Thymus (tissue), 11 donors: ENCODE results near the gene BCL11A. TPM values are rescaled to one million over a fixed set of nuclear protein-coding genes. Genes with fewer than 3 reads are reported as not detected.

Source experiments
- DNase-seq, 9 donors: peaks; one replicate each; pipeline ENCODE4 v3.0.0-alpha.2; 2013; ENCODE audit warnings: low spot score in 9 of 9, low read depth in 6 of 9, missing footprints in 1 of 9
- H3K27ac ChIP-seq, 2 donors: one replicate each; pipeline ENCODE4 v1.5.1; 2013; ENCODE audit warnings: control low read depth in 1 of 2, low read depth in 1 of 2, low read length in 1 of 2, mild to moderate bottlenecking in 1 of 2, moderate library complexity in 1 of 2
- H3K27me3 ChIP-seq, 2 donors: one replicate each; pipeline ENCODE4 v1.5.1; 2013; ENCODE audit warnings: low read length in 1 of 2; ENCODE audit not compliant: control insufficient read depth in 2 of 2, insufficient read depth in 1 of 2
- H3K36me3 ChIP-seq, 2 donors: one replicate each; pipeline ENCODE4 v1.5.1; 2013; ENCODE audit warnings: low read length in 1 of 2, mild to moderate bottlenecking in 1 of 2, moderate library complexity in 1 of 2; ENCODE audit not compliant: control insufficient read depth in 2 of 2, insufficient read depth in 2 of 2
- H3K4me1 ChIP-seq, 2 donors: one replicate each; pipeline ENCODE4 v1.5.1; 2013; ENCODE audit warnings: low read length in 2 of 2; ENCODE audit not compliant: control insufficient read depth in 2 of 2, insufficient read depth in 2 of 2
- H3K4me3 ChIP-seq, 2 donors: one replicate each; pipeline ENCODE4 v1.5.1; 2013; ENCODE audit warnings: low read length in 2 of 2, control low read depth in 1 of 2, mild to moderate bottlenecking in 1 of 2
- H3K9me3 ChIP-seq, 2 donors: one replicate each; pipeline ENCODE4 v1.5.1; 2013; ENCODE audit warnings: low read length in 1 of 2, mild to moderate bottlenecking in 1 of 2; ENCODE audit not compliant: control insufficient read depth in 2 of 2, insufficient read depth in 1 of 2
- WGBS: extraction: QIAGEN DNeasy Blood & Tissue Kit; methylation state at CpG from one replicate; pipeline ENCODE4 v1.1.7; 2013; 5-methylcytosine and 5-hydroxymethylcytosine counted together
- polyA plus RNA-seq: library from polyadenylated mRNA; stranded (reverse); fragments of 200-250 nt; gene quantifications from one replicate; pipeline ENCODE4 v1.2.3, GENCODE V29; 2013
- total RNA-seq: library from RNA; stranded (reverse); fragments of 120-200 nt; gene quantifications from one replicate; pipeline ENCODE4 v1.2.4, GENCODE V29; 2013
- donor health status: healthy.

BCL11A gene
- total and polyA plus RNA-seq, 2 donors = 27.9 to 33.6 TPM

DNA sequence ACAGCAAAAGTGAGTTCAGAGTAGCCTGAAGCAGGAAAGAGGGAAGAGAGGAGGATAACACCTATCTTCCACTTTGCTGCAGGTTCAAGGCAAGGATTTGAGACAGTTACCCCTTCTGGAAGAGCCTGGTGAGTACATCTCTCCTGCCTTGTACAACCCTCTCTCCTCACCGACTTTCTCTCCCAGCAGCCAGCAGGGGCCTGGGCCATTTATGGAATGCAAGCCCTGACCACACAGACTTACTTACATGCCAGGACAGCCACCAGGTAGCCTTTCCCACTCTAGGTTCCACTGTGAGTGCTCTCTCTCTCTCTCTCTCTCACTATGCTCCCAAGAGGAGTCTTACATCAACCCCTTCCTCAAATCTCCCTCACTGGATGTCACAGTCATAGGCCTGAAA lies 57.0 kb downstream of the BCL11A start:
- H3K4me1 ChIP-seq = peaks cover 10 to 30% of the 10 kb centered on the region in 2 donors
- no peak overlapping the region for H3K27ac ChIP-seq
- WGBS = 90% methylated on average over 1 of the region's 1 CpG
- no peak overlapping the region for H3K4me3 ChIP-seq
- no peak for DNase-seq
- H3K27me3 ChIP-seq = no peaks in the 10 kb centered on the region
- H3K36me3 ChIP-seq = peaks cover 24 to 81% of the 10 kb centered on the region in 2 donors
- no peaks in the 10 kb centered on the region for H3K9me3 ChIP-seq

DNA sequence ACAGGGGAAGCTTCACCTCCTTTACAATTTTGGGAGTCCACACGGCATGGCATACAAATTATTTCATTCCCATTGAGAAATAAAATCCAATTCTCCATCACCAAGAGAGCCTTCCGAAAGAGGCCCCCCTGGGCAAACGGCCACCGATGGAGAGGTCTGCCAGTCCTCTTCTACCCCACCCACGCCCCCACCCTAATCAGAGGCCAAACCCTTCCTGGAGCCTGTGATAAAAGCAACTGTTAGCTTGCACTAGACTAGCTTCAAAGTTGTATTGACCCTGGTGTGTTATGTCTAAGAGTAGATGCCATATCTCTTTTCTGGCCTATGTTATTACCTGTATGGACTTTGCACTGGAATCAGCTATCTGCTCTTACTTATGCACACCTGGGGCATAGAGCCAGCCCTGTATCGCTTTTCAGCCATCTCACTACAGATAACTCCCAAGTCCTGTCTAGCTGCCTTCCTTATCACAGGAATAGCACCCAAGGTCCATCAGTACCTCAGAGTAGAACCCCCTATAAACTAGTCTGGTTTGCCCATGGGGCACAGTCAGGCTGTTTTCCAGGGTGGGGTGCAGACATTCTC lies 58.3 kb downstream of the BCL11A start:
- DNase-seq = no peak
- 97% methylated on average over 6 of the region's 6 CpGs for WGBS
- H3K9me3 ChIP-seq = no peaks in the 10 kb centered on the region
- peaks cover 4 to 19% of the 10 kb centered on the region in 2 donors for H3K4me1 ChIP-seq
- H3K4me3 ChIP-seq = no peak overlapping the region
- no peaks in the 10 kb centered on the region for H3K27me3 ChIP-seq
- no peak overlapping the region for H3K27ac ChIP-seq
- H3K36me3 ChIP-seq = peaks cover 23 to 70% of the 10 kb centered on the region in 2 donors

DNA sequence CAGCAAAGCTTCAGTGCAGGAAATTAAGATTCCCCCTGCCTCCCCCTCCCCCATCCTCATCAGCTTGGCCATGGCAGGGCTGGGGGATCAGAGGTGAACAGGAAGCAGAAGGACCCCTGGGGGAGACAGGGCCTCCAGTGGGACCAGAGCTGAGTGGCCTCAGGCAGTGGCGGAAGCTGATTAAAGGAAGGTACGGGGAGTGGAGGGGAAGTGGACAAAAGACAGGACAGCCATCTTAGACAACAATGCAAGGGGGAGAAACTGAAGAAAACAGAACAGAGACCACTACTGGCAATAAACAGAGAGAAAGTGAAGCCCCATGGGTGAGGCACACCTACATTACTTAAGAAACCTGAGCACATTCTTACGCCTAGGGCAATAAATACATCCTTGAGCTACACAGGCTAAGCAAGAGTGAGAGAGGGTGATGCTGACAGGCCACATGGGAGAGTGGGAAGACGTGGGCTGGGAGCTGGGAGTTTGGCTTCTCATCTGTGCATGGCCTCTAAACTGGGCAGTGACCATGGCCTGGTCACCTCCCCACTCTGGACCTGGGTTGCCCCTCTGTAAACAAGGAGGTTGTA lies 59.6 kb downstream of the BCL11A start:
- 96% methylated on average over 4 of the region's 4 CpGs for WGBS
- no peak for DNase-seq
- peaks cover 14 to 57% of the 10 kb centered on the region in 2 donors for H3K36me3 ChIP-seq
- H3K9me3 ChIP-seq = no peaks in the 10 kb centered on the region
- H3K4me3 ChIP-seq = no peak overlapping the region
- peaks cover under 1 to 7% of the 10 kb centered on the region in 2 donors for H3K4me1 ChIP-seq
- no peak overlapping the region for H3K27ac ChIP-seq
- H3K27me3 ChIP-seq = no peaks in the 10 kb centered on the region

DNA sequence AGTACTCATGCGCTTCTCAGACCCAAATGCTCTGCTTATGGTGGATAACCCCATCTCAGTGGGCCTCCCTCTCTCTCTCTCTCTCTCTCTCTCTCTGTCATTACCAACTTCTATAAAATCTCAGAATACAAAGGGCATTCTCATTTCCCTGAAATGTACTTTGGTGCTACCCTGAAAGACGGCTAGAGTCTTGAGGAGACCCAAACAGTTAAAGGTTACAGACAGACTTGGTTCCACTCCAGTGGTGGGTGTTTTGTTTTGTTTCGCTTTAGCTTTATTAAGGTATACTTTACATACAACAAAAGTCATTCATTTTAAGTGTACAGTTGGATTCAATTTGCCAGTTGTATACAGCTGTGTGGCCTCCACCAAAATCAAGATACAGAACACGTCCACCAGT lies 60.9 kb downstream of the BCL11A start:
- H3K27ac ChIP-seq = peak overlapping the region in 1 of 2 donors; percentile 9
- peaks cover 8 to 55% of the 10 kb centered on the region in 2 donors for H3K36me3 ChIP-seq
- H3K27me3 ChIP-seq = no peaks in the 10 kb centered on the region
- H3K4me1 ChIP-seq = no peaks in the 10 kb centered on the region
- H3K4me3 ChIP-seq = no peak overlapping the region
- DNase-seq = no peak
- 94% methylated on average over 4 of the region's 4 CpGs for WGBS
- H3K9me3 ChIP-seq = no peaks in the 10 kb centered on the region

DNA sequence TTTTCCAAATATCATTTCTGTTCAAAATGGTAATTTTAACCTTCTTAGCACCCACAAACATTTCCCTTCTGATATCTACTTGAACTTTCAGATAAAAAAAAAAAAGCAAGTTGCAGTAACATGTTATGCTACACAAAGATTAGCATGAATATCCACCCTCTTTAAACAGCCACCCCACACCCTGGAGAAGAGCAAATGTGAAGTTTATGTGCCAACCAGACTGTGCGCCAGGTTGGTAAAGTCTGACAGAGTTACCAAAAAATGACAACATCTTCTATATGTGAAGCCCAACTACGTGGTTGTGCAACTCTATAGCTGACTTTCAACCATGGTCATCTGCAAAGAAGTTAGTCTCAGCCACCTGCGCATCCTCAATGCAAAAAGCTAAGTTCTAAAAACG lies 62.6 kb downstream of the BCL11A start:
- H3K4me3 ChIP-seq = no peak overlapping the region
- H3K27me3 ChIP-seq = no peaks in the 10 kb centered on the region
- H3K27ac ChIP-seq = no peak overlapping the region
- DNase-seq = no peak
- H3K36me3 ChIP-seq = peaks cover 6 to 58% of the 10 kb centered on the region in 2 donors
- H3K4me1 ChIP-seq = no peaks in the 10 kb centered on the region
- no peaks in the 10 kb centered on the region for H3K9me3 ChIP-seq
- 79% methylated on average over 4 of the region's 4 CpGs for WGBS

DNA sequence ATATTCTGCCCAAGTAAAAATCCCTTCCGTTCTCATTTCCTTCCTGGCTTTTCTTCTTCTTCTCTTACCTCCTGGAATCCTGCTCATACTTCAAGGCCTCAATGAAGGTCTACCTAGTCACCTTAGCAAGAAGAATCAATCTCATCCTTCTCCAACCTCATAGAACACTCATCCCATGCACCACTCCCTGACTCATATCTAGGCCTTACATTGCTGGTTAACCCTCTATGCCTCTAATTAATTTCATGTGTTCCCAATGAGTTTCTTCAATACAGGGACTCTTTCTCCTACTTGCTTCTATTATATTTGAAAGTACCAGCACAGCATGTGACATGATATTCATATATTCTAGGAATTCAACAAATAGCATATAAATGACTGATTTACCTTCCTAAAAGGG lies 63.0 kb downstream of the BCL11A start:
- Histone ChIP-seq H3K27ac (no peak overlapping the region), H3K36me3 (peaks cover 6 to 59% of the 10 kb centered on the region in 2 donors), H3K27me3 (no peaks in the 10 kb centered on the region), H3K4me1 (no peaks in the 10 kb centered on the region), H3K9me3 (no peaks in the 10 kb centered on the region), H3K4me3 (no peak overlapping the region)
- WGBS = 96% methylated on average over 1 of the region's 1 CpG
- no peak for DNase-seq

DNA sequence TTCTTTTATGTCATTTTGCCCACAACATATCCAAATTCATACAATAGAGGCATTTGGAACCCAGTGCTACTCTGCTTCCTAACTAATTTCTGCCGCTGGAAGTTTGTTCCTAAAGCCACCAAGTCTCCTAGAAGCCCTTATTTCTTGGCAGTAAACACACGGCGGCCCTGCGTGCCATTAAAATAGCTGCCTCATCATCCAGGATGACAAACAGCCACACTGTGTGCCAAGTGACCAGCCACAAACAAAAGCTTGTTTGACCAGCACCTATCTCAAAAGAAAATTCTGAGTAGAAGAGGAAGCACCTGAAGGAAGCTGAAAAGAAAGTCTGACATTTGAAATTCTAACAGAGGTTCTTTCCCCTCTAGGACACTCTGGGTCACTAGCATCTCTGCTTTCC lies 64.2 kb downstream of the BCL11A start:
- H3K36me3 ChIP-seq = peaks cover 9 to 59% of the 10 kb centered on the region in 2 donors
- DNase-seq = no peak
- WGBS = 90% methylated on average over 4 of the region's 4 CpGs
- H3K4me3 ChIP-seq = no peak overlapping the region
- no peaks in the 10 kb centered on the region for H3K27me3 ChIP-seq
- no peak overlapping the region for H3K27ac ChIP-seq
- H3K9me3 ChIP-seq = no peaks in the 10 kb centered on the region
- peaks cover 0 to 4% of the 10 kb centered on the region in 2 donors for H3K4me1 ChIP-seq

DNA sequence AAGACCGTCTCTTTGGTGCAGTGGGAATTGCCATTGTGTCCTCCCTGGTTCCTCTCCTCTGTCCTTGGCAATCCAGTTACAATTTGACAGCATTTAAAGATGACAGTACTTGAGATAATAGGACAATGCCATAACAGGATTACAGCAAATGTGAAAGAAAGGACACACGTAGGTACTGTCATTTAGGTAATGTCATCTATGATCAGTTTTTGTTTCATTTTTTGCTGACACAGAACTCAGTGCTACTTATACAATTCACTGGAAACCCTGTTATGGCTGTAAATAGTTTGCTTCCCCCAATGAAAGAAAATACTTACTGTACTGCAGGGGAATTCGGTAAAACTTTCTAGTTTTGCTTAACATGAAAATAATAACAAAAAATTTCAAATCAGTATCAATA lies 65.2 kb downstream of the BCL11A start:
- 94% methylated on average over 3 of the region's 3 CpGs for WGBS
- Histone ChIP-seq H3K4me3 (no peak overlapping the region), H3K9me3 (no peaks in the 10 kb centered on the region), H3K36me3 (peaks cover 9 to 60% of the 10 kb centered on the region in 2 donors), H3K27me3 (no peaks in the 10 kb centered on the region), H3K27ac (no peak overlapping the region), H3K4me1 (peaks cover 0 to 9% of the 10 kb centered on the region in 2 donors)
- no peak for DNase-seq

DNA sequence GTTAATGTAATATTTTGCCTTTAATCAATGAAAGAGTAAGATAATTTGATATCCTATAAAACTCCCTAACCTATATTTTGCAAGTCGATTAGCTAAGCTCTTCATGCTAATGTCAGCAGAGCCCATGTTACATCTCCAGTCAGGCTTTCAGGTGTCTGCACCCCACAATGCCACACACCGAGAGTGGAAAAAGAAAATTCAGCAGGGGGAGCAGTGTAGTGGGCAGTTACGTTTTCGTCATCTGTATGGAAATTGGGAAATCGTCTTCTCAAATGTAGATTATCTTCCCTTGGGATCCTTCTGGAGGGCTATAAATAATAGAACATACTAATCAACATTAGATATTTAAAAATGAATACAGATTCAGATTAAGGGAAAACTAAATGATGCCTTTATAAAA lies 66.3 kb downstream of the BCL11A start:
- DNase-seq = no peak
- no peak overlapping the region for H3K4me3 ChIP-seq
- peaks cover 9 to 61% of the 10 kb centered on the region in 2 donors for H3K36me3 ChIP-seq
- H3K27ac ChIP-seq = no peak overlapping the region
- no peaks in the 10 kb centered on the region for H3K27me3 ChIP-seq
- WGBS = 96% methylated on average over 5 of the region's 5 CpGs
- no peaks in the 10 kb centered on the region for H3K9me3 ChIP-seq
- peaks cover 9 to 16% of the 10 kb centered on the region in 2 donors for H3K4me1 ChIP-seq
